Psoas muscle (tissue), 8 donors: ENCODE measurements around the gene DAP. TPM values are rescaled to one million over a fixed set of nuclear protein-coding genes. Genes with fewer than 3 reads are reported as not detected.

Experiments used
- ATAC-seq, 4 donors: fragments of 200-7000 bp; cut with Tn5 transposase; one replicate each; pipeline ENCODE4 v1.9.1; 2020; ENCODE audit warnings: moderate library complexity in 3 of 4, mild to moderate bottlenecking in 2 of 4
- DNase-seq, 2 donors: peaks; one replicate each; pipeline ENCODE4 v3.0.0-alpha.2; 2020
- H3K27ac ChIP-seq: fragments of 200-600 bp; one replicate; pipeline ENCODE4 v1.8.0; 2022
- H3K27me3 ChIP-seq, 3 donors: fragments of 200-600 bp in 1 of 3; one replicate each; pipeline versions ENCODE4 v1.6.1 to v1.8.0; 2013 to 2022; ENCODE audit warnings: low read length in 2 of 3, mild to moderate bottlenecking in 2 of 3, moderate library complexity in 1 of 3; ENCODE audit not compliant: insufficient read depth in 3 of 3
- H3K36me3 ChIP-seq, 2 donors: fragments of 200-600 bp in 1 of 2; one replicate each; pipeline versions ENCODE4 v1.6.1 to v1.8.0; 2013 to 2022; ENCODE audit warnings: low read depth in 1 of 2, mild to moderate bottlenecking in 1 of 2, moderate library complexity in 1 of 2; ENCODE audit not compliant: insufficient read depth in 1 of 2
- H3K4me1 ChIP-seq: fragments of 200-600 bp; one replicate; pipeline ENCODE4 v1.8.0; 2022
- H3K4me3 ChIP-seq: fragments of 200-600 bp; one replicate; pipeline ENCODE4 v1.8.0; 2022; ENCODE audit warnings: mild to moderate bottlenecking
- H3K9me3 ChIP-seq: fragments of 200-600 bp; one replicate; pipeline ENCODE4 v1.8.0; 2022
- WGBS, 3 donors: extraction: QIAGEN DNeasy Blood & Tissue Kit; methylation state at CpG; one replicate each; pipeline versions ENCODE4 v1.1.6 to v1.1.7; 2013; 5-methylcytosine and 5-hydroxymethylcytosine counted together
- intact Hi-C, 2 donors: fragments of 100-400 bp; cut with DNase I; formaldehyde crosslinking; loops; one replicate each; pipeline versions ENCODE4 v1.11.0 to v1.14.2; 2022
- polyA plus RNA-seq, 3 donors: library from polyadenylated mRNA; stranded (reverse); fragments of 200-250 nt; gene quantifications; one replicate each; pipeline ENCODE4 v1.2.3, GENCODE V29; 2013
- total RNA-seq, 4 donors: library from RNA; stranded (reverse); fragmentation: NEBNext Ultra II Directional in 2 of 4; extraction: Animal tissue kit (Norgen Biotek cat#: 25700) in 2 of 4; gene quantifications; one replicate each; pipeline versions ENCODE4 v1.2.1 to v1.2.4, GENCODE V29; 2021 to 2023
- TF ChIP-seq, protein P1 (sequence below): fragments of 200-600 bp; IDR thresholded peaks from one replicate; pipeline ENCODE4 v1.8.0; 2022; ENCODE audit warnings: antibody characterized with exemption
- donor health status: healthy with polysubstance abuse.
- donor health status: DM: no; HTN: no; CAD: no; lungs with moderate emphysema.
- donor health status: Bipolar disorder and iron deficiency.
- donor health status: healthy.
- donor health status: DM: yes; HTN: yes; CAD: no.
- donor health status: DM: no; HTN: no; CAD: no.
- donor health status: DM: no; HTN: no; CAD: no.
- donor health status: DM: yes; HTN: yes; CAD: no.

Gene DAP
- total and polyA plus RNA-seq, 7 donors: 3.6 to 8.1 (median 5.1) TPM

DNA sequence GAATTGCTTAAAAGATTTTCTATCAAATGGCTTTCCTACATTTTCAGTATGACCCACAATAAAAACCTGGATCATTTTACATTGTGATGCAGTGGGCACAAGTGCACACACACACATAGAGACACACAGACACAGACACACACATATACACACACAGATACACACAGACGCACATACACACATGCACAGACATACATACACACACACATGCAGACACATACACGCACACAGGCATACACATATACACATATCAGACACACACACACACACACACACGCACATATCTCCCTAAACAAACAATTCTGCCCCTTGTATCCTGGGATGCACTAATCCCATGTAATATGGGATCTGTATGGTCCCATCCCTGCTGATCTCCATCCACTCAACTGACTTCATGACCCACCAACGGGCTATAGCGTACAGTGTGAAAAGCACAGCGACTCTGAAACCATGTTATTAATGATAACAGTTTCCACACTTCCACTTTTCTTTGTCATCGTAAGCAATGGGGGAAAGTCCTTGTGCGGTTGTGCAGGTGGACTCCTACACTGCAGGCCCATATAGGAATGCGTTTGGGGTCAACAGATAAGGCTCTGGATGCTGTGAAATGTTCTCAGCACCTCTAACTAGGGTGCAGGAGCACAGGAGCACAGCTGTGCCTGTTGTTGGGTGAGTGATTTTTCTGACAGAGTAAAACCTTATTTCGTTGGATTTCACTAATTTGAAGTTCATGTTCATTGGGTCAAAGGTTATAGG lies 52.7 kb downstream of the DAP start:
- ATAC-seq (no peak), DNase-seq (no peak)
- TF ChIP-seq, protein P1, sequence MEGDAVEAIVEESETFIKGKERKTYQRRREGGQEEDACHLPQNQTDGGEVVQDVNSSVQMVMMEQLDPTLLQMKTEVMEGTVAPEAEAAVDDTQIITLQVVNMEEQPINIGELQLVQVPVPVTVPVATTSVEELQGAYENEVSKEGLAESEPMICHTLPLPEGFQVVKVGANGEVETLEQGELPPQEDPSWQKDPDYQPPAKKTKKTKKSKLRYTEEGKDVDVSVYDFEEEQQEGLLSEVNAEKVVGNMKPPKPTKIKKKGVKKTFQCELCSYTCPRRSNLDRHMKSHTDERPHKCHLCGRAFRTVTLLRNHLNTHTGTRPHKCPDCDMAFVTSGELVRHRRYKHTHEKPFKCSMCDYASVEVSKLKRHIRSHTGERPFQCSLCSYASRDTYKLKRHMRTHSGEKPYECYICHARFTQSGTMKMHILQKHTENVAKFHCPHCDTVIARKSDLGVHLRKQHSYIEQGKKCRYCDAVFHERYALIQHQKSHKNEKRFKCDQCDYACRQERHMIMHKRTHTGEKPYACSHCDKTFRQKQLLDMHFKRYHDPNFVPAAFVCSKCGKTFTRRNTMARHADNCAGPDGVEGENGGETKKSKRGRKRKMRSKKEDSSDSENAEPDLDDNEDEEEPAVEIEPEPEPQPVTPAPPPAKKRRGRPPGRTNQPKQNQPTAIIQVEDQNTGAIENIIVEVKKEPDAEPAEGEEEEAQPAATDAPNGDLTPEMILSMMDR: no peak
- Histone ChIP-seq H3K36me3 (no peaks in the 10 kb centered on the region), H3K4me1 (no peaks in the 10 kb centered on the region), H3K4me3 (no peak overlapping the region), H3K9me3 (no peaks in the 10 kb centered on the region), H3K27ac (no peak overlapping the region), H3K27me3 (no peaks in the 10 kb centered on the region)
- WGBS, 3 donors: 86 to 94% (median 86%) methylated on average over 10 of the region's 10 CpGs
- intact Hi-C loops: no loop called here

DNA sequence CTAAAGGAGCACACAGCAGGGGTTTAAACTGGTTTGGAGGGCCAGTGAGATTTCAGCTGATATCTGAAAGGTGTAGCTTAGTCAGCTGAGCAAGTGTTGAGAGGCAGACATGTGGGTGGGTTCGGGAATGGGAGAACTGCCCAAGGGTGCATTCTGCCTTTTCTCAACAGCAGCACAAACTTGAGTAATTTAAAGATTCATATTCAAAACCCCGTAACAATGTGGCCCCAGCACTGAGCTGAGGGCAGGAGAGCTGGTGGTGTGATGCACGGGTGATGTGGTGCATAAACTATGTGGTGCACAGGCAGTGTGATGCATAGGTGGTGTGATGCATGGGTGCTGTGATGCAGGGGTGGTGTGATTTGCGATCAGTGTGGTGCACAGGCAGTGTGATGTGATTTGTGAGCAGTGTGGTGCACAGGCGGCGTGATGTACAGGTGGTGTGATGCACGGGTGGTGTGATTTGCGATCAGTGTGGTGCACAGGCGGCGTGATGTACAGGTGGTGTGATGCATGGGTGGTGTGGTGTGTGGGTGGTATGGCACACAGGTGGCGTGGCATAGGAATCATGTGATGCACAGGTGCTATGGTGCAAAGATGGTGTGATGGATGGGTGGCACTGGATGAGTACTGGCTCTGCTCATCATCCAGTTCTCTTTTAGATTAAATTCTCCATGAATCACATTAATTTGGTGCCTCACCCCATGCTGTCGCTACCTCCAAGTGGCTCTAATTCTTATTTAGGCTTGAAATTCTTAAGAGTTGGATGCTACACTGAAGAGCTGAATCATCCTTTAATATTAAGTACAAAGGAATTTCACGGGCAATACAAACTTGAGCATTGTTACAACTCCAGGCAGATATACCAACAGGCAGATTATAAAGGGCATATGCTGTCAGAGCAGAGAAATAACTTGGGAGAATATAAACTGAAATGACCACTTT lies 53.6 kb downstream of the DAP start:
- DNase-seq (no peak), ATAC-seq (no peak)
- Histone ChIP-seq H3K4me3 (no peak overlapping the region), H3K36me3 (no peaks in the 10 kb centered on the region), H3K27me3 (no peaks in the 10 kb centered on the region), H3K27ac (no peak overlapping the region), H3K4me1 (no peaks in the 10 kb centered on the region), H3K9me3 (no peaks in the 10 kb centered on the region)
- TF ChIP-seq, protein P1: no peak
- WGBS, 3 donors: 85 to 91% (median 89%) methylated on average over 13 of the region's 13 CpGs
- intact Hi-C loops: no loop called here

DNA sequence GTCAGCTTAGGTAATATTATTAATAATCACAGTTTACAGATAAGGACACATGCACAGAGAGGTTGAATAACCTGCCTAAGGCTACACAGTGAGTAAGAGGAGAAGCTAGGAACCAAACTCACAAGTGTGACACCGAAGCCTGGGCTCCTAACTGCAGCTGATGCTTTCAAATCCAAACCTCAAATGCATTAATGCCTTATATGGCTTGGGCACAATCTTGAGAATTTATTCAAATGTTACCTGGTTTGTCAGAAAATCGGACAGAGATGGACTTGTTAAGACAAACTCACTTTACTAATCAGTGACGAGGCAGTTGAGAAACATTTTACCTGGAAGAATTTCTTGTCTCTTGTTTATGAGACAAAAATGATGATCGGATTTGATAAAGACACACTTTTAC lies 54.7 kb downstream of the DAP start:
- no peak for ATAC-seq
- H3K4me1 ChIP-seq: no peaks in the 10 kb centered on the region

DNA sequence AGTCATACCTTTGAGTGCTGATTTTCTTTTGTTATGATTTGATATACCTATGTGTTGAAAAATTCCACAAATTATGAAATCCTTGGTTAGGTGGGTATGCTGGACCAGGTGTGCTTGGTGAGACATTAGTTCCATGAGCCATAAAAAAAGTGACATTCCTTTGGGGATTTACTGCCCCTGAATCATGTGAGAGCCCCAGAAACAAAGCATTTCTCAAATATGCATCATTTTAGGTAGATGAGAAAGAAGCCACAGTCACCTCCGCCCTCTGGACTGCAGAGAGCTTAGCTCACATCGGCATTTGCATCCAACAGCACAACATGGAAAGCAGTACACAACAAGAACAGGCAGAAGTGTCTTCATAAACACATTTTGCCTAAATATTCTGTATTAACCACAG lies 55.3 kb downstream of the DAP start:
- ATAC-seq (no peak), DNase-seq (no peak)
- TF ChIP-seq, protein P1: no peak
- intact Hi-C loops: no loop called here
- WGBS, 3 donors: 91 to 99% (median 96%) methylated on average over 2 of the region's 2 CpGs
- no peaks in the 10 kb centered on the region for H3K9me3 ChIP-seq
- H3K36me3 ChIP-seq: no peaks in the 10 kb centered on the region
- no peaks in the 10 kb centered on the region for H3K27me3 ChIP-seq
- H3K27ac ChIP-seq: no peak overlapping the region
- H3K4me3 ChIP-seq: no peak overlapping the region
- H3K4me1 ChIP-seq: no peaks in the 10 kb centered on the region

More for the DNA sequence above, 54.7 kb downstream of the DAP start:
- 93 to 94% (median 93%) methylated on average over 4 of the region's 4 CpGs for WGBS, 3 donors
- H3K27me3 ChIP-seq: no peaks in the 10 kb centered on the region
- H3K4me3 ChIP-seq: no peak overlapping the region
- H3K27ac ChIP-seq: no peak overlapping the region
- intact Hi-C loops: no loop called here
- H3K36me3 ChIP-seq: no peaks in the 10 kb centered on the region
- TF ChIP-seq, protein P1: no peak
- DNase-seq: no peak
- no peaks in the 10 kb centered on the region for H3K9me3 ChIP-seq
